ENCODE measurements around the gene SMYD2. TPM values are rescaled to one million over a fixed set of nuclear protein-coding genes. Genes with fewer than 3 reads are reported as not detected.

The SMYD2 gene, protein sequence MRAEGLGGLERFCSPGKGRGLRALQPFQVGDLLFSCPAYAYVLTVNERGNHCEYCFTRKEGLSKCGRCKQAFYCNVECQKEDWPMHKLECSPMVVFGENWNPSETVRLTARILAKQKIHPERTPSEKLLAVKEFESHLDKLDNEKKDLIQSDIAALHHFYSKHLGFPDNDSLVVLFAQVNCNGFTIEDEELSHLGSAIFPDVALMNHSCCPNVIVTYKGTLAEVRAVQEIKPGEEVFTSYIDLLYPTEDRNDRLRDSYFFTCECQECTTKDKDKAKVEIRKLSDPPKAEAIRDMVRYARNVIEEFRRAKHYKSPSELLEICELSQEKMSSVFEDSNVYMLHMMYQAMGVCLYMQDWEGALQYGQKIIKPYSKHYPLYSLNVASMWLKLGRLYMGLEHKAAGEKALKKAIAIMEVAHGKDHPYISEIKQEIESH
- total RNA-seq = 10 to 100 TPM; 21.8 to 23.0 TPM

DNA sequence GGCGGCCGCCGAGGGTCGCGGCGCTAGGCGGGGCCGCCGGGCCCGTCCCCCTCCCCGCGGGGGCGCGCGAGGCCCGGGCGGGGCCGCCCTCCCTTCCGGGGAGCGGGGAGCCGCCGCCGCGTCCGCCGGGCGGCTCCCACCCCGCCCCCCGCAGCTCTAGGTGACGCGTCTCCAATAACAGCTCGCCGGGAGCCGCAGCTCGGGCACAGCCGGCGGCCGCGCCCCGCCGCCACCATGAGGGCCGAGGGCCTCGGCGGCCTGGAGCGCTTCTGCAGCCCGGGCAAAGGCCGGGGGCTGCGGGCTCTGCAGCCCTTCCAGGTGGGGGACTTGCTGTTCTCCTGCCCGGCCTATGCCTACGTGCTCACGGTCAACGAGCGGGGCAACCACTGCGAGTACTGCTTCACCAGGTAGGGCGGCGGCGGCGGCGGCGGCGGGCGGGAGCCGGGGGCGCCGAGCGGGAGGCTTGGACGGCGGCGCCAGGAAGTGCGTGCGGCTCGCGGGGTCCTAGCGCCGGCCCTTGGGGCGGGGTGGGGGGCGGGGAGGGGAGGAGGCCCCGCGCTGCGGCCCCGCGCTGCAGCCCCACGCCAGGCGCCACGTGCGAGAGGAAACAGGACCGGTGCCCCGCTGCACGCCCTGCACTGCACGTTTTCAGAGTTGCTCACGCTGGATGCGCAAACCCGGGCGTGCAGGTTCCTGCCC is at the start of gene SMYD2:
TSS of gene SMYD2 (plus strand) at position 139 of the 699 bp plus-strand sequence. CDS start at position 235, 96 bp downstream.
- no peaks in the 10 kb centered on the region for H3K9me3 ChIP-seq
- no peaks in the 10 kb centered on the region for H3K36me3 ChIP-seq
- no peaks in the 10 kb centered on the region for H3K27me3 ChIP-seq
- peak within 1 kb of the TSS; percentile 83 to 90 for H3K9ac ChIP-seq (ENCODE audit: low read depth in 2 of 2, low read length in 2 of 2)
- intact Hi-C loops (cut with DNase I) = no loop called here
- peaks cover 9% of the 10 kb centered on the region for H3K4me1 ChIP-seq
- TF ChIP-seq, protein P1, sequence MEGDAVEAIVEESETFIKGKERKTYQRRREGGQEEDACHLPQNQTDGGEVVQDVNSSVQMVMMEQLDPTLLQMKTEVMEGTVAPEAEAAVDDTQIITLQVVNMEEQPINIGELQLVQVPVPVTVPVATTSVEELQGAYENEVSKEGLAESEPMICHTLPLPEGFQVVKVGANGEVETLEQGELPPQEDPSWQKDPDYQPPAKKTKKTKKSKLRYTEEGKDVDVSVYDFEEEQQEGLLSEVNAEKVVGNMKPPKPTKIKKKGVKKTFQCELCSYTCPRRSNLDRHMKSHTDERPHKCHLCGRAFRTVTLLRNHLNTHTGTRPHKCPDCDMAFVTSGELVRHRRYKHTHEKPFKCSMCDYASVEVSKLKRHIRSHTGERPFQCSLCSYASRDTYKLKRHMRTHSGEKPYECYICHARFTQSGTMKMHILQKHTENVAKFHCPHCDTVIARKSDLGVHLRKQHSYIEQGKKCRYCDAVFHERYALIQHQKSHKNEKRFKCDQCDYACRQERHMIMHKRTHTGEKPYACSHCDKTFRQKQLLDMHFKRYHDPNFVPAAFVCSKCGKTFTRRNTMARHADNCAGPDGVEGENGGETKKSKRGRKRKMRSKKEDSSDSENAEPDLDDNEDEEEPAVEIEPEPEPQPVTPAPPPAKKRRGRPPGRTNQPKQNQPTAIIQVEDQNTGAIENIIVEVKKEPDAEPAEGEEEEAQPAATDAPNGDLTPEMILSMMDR (IDR thresholded peaks at IDR 0.05) = no peak
- DNase-seq = peak; percentile 72
- H3K27ac ChIP-seq = peak within 1 kb of the TSS; percentile 94
- peak within 1 kb of the TSS; percentile 82 for H3K4me3 ChIP-seq

DNA sequence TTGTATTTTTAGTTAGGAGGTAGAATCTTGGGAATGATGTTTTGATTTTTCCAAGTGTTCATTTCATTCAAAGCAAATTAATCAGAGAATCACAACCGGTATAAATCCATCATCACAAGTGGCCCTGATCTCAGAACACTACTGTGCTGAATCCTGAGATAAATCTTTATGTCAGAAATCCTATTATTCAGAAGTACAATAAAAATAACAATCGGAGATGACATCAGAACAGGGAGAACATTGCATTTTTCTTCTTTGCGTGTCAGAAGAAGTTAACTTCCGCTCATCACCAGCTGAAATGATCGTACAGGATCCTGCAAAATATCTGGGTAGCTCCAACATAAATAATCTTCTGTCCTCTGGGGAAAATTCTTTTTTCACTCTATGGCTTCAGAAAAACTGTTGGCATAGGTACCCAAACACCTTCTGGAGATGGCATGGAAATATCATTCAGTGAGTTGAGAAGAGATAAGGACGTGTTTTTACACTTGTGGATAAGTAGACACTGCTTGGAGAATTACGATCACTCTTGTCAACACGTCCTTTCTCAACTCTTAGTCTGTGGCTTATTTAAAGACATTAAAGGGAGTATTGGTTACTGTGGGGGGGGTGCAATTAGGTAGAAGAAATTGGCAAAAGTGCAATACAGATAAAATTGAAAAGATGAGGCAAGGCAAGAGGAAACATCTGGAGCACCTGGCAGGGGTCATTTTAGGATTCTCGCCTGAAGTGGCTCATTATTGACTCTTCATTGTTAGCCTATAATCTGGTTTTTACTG is 46.9 kb upstream of the SMYD2 start:
- intact Hi-C loops (cut with DNase I) = no loop called here
- TF ChIP-seq, protein P1 (IDR thresholded peaks at IDR 0.05) = no peak
- no peaks in the 10 kb centered on the region for H3K9me3 ChIP-seq
- no peak overlapping the region for H3K27ac ChIP-seq
- no peak overlapping the region for H3K9ac ChIP-seq (ENCODE audit: low read depth in 2 of 2, low read length in 2 of 2)
- no peaks in the 10 kb centered on the region for H3K27me3 ChIP-seq
- no peak for DNase-seq
- H3K4me1 ChIP-seq = no peaks in the 10 kb centered on the region
- no peaks in the 10 kb centered on the region for H3K36me3 ChIP-seq
- no peak overlapping the region for H3K4me3 ChIP-seq

DNA sequence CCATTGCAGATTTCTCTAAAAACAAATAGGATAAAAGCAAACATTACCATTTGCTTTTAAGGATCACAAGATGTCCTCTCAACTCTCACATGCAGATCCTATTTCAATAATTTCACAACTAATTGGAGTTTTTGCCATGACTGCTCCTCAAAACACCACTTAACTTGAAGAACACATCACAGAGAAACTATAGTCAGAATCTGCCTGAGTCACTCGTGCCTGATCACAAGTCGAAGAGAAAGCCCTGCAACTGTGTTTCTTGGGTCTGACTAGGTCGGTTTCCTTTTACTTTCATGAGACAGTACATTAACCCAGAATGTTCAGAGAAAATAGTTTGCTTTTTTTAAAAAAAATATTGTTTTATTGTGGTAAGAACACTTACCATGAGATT is 46.3 kb upstream of the SMYD2 start:
- no peak for DNase-seq
- no peaks in the 10 kb centered on the region for H3K9me3 ChIP-seq
- H3K27ac ChIP-seq = no peak overlapping the region
- intact Hi-C loops (cut with DNase I) = no loop called here
- no peak overlapping the region for H3K4me3 ChIP-seq
- no peak overlapping the region for H3K9ac ChIP-seq (ENCODE audit: low read depth in 2 of 2, low read length in 2 of 2)
- TF ChIP-seq, protein P1 (IDR thresholded peaks at IDR 0.05) = no peak
- no peaks in the 10 kb centered on the region for H3K4me1 ChIP-seq
- no peaks in the 10 kb centered on the region for H3K27me3 ChIP-seq
- H3K36me3 ChIP-seq = no peaks in the 10 kb centered on the region

DNA sequence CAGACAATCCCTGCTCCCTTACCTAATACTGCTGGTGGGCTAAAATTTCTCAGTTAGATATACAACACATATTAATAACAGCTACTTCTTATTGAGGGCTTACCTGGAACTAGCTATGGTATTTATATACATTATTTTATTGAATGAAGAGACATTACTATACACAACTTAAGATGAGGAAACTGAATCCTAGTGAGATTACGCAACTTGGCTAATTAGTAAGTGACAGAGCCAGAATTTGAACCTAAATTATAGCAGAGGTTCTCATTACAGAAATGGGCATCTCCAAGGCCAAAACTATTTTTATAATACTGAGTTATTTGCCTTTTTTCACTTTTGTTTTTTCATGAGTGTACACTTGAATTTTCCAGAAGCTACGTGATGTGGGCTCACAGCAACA is 44.5 kb upstream of the SMYD2 start:
- no peak overlapping the region for H3K4me3 ChIP-seq
- H3K9me3 ChIP-seq = no peaks in the 10 kb centered on the region
- no peaks in the 10 kb centered on the region for H3K27me3 ChIP-seq
- no peak overlapping the region for H3K9ac ChIP-seq (ENCODE audit: low read depth in 2 of 2, low read length in 2 of 2)
- TF ChIP-seq, protein P1 (IDR thresholded peaks at IDR 0.05) = no peak
- no peak for DNase-seq
- no peak overlapping the region for H3K27ac ChIP-seq
- intact Hi-C loops (cut with DNase I) = no loop called here
- H3K36me3 ChIP-seq = no peaks in the 10 kb centered on the region
- H3K4me1 ChIP-seq = no peaks in the 10 kb centered on the region

DNA sequence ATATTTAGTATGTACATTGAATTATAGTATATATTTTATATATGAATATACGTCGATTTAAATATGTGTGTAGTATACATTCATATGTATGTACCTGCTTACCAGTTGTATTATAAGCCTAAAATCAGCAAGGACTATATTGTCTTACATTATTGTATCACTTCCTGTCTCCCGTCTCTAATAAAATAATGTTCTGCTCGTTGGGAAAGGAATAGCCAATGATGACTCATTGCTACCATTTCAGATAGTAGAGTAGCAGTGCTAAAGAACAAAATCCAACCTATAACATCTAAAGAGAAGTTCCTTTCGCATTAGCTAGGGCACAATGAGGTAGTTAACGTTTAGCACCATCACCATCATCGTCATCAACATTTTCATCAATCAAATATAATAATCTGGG is 39.9 kb upstream of the SMYD2 start:
- no peak for DNase-seq
- intact Hi-C loops (cut with DNase I) = no loop called here
- Histone ChIP-seq H3K4me1 (no peaks in the 10 kb centered on the region), H3K9me3 (no peaks in the 10 kb centered on the region), H3K27ac (no peak overlapping the region), H3K4me3 (no peak overlapping the region), H3K27me3 (no peaks in the 10 kb centered on the region), H3K9ac (ENCODE audit: low read depth in 2 of 2, low read length in 2 of 2) (no peak overlapping the region), H3K36me3 (no peaks in the 10 kb centered on the region)
- TF ChIP-seq, protein P1 (IDR thresholded peaks at IDR 0.05) = no peak
